GM04504 (cell line): ENCODE data around the gene MUC20.

Experiments used
- DNase-seq: peaks from one replicate; pipeline ENCODE4 v3.0.0-alpha.2; 2012; ENCODE audit warnings: low read depth

MUC20 gene

DNA sequence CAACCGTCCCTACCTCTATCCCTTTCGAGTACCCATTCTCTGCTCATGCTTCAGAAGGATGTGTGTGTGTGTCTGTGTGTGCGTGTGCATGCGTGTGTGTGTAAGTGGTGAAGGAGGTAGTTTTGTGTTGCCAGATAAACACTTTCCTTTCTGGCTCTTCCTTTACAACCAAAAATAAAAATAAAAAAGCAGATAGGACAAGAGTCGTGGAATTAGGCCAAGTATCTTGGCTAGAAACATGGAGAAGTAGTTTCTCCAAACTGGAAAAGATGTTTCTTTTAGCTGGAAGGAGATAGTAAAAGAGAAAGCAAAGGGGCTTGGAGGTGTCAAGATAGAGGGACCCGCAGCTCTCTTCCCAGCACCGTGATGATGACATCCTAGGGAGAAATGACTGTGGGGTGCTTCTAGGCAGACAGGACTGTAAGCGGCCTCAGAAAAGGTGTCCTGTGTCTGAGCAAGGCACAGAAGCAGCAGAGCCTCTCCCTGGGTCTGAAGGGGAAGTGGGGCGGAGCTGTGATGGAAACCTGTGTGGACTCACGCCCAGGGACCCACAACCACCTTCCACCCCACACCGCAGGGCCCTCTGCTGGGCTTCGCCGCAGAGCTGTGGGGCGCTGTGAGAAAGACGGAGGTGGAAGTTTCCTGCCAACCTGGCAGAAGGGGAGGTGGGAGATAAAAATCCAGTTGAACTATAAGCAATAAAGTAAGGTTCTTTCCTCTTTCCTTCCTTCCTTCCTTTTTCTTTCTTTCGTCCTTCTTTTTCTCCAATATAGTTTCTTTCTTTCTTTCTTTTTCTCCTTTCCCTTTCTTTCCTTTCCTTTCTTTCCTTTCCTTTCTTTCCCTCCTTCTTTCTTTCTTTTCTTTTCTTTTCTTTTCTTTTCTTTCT is 35.3 kb downstream of the MUC20 start:
- DNase-seq: no peak

GRCh38 chr3:195757438-195757770 is 36.6 kb downstream of the MUC20 start:
- DNase-seq: no peak

DNA sequence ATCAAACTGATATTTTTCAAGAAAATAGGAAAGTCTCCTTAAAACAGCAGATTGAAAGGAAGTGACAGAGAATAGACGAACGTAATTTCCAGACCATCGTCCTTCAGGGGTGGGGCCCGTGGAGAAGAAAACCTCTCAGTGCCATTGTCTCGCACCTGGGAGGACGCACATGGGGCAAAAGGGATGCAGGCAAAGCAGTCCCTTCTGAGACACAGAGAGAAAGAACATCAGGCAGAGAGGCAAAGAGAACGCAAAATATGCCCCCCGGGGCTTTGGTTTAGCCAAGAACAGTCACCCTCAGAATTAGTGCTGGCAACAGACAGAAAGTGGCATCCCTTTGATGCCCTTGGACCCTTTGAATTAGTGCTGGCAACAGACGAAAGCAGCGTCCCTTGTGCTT is 37.0 kb downstream of the MUC20 start:
- DNase-seq: no peak

DNA sequence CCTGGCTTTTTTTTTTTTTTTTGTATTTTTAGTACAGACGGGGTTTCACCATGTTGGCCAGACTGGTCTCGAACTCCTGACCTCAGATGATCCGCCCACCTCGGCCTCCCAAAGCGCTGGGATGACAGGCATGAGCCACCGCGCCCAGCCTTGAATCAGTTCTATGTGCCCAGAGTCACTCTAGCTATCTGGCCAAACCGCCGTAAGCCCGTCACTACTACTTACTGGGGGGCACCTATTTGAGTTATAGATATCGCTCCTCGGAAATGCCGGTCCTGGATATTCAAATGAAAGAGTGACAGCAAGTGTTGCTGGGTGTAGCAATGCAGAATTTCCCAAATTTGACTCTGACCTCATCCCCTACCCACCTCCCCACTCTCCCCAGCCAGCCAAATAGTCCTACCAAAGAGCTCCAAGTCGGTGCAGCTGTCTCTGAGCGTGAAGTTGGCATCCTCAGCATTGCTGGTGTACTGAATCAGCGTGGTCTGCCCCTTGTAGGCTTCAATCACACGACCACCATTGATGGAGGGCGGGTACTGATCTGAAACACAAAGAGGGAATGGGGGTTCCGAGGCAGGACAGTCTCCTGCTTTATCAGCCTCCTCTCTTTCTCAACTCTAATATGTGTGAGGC is 38.1 kb downstream of the MUC20 start:
- DNase-seq: no peak

DNA sequence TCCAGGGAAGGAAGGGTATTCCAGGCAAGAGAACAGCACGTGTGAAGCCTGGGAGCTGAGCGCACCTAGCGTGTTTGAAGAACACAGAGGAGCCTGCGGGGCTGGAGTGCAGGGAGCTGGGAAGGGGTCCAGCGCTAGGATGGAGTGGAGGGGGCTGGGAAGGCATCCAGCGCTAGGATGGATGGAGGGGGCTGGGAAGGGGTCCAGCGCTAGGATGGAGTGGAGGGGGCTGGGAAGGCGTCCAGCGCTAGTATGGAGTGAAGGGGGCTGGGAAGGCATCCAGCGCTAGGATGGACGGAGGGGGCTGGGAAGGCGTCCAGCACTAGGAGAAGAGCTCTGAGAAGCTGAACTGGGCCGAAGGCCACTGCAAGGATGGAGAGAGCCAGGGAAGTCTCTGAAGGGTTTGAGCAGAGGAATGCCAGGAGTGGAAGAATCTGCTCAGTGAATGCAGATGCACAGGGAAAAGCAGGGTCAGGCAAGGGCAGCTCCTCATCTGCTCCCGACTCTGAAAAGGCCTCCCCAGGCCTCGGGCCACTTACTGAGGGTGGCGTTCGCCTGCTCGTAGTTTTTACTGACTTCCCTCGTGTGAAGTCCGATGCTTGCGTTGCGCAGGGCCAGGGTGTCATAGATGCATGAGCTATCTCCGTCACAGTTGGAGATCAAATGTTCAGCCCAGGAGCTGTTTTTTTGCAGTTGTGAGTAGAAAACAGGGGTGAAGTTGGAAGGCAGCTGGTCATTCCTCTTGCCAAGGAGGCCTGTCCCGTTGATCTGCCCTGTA is 39.8 kb downstream of the MUC20 start:
- no peak for DNase-seq

DNA sequence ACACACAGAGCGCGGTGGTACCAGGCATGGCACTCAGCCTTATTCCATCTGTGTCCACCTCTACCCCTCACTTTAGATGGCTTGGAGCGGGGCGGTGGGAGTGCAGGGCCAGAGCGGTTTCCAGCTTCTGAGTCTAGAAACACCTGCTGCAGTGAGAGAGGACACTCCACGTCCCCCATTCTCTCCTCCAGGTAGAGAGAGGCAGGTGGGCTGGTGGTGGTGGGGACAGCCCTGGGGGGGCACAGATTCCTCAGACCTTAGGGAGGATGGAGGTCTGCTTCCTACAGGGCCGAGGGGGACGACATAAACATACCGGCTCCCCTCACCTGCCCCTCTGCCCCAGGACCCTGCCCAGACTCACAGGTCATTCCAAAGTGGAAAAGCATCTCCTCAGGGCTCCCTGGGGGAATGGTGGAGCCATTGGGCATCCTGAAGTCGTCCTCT is 40.4 kb downstream of the MUC20 start:
- no peak for DNase-seq

DNA sequence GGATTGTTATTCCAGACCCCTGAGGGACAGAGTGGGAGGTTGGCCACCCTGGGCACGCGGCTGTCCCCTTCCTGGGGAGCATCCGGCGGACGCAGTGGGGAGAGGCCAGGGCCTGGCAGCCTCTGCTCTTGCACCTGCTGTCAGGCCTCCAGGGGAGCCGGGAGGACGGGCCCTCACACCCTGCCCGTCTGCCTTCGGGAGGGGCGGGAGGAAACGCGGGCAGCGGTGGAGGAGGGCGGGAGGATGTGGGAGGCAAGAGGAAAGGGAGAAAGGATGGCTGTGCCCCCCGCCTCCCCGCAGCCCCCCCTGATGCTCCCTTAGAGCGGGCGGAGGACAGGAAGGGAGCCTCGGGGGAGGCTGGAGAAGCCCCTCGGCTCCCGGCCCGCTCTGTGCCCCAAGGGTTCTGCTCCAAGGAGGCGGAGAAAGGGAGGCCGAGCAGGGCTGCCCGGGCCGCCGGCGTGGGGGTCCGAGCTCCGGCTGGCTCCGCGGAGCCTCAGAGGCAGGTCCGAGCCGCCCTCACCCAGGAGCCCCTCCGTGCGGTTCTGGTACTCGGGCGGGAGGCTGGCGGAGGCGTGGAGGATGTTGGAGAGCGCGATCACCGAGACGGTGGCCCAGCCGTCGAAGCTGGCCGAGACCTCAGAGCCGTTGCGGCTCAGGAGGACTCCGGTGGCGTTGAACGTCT is 40.9 kb downstream of the MUC20 start:
- DNase-seq: no peak

- DNase-seq: no peak
These were observed 41.4 kb downstream of the MUC20 start for GRCh38 chr3:195762249-195762585.

GRCh38 chr3:195762611-195763010 is 41.8 kb downstream of the MUC20 start:
- DNase-seq: no peak

GRCh38 chr3:195763076-195763830 is 42.5 kb downstream of the MUC20 start:
- DNase-seq: no peak

- DNase-seq: no peak
These were observed 43.4 kb downstream of the MUC20 start for GRCh38 chr3:195763843-195764825.

DNA sequence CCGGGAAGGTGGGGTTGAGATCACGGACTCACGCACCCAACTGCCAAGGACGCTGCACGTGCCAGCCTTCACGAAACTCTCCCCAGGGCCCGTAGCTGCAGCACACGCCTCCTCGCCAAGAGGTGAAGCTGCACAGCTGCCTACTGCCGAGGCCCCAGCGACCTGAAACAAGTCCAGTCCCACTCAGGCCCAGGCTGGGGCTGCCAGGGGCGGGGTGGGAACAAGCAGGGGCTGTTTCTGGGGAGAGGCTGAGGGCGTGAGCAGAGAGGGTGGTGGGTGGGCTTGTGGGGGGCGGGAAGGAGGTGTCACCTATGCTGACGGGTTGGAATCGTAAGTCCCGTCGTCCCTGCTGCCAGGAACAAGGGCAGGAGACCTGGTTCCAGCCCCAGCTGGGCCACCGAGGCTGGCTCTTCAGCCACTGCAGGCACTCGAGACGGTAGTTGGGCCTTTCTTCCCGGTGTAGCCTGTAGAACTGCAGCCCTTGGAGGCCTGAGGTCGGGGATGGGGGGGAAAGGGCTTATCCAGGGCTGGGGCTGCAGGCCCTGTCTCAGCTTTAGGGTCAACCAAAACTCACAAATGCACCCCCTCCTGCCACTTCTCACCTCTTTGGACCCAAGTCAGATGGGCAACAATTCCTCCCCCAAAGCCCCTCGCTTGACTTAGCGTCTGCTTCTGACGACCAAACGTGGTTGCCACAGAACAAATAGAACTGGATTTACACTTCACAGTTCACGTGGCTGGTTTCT is 44.4 kb downstream of the MUC20 start:
- no peak for DNase-seq

DNA sequence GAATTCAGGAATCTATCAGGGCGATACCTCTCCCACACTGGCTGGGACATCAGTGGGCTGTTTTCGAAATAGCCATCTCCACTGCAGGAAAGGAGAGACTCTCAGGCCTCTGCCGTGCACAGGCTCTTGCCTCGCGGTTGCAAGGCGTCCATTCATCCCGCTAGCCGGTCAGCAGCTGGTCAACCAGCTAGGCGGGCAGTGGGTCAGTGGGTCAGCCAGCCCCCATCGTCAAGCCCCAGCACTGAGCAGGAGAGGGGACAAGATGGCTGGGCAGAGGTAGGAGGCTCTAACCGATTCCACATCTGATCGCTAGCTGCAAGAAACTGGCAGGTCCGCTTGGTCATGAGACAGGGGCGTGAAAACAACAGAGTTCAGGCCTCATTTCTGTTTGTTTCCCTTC is 45.9 kb downstream of the MUC20 start:
- DNase-seq: no peak

DNA sequence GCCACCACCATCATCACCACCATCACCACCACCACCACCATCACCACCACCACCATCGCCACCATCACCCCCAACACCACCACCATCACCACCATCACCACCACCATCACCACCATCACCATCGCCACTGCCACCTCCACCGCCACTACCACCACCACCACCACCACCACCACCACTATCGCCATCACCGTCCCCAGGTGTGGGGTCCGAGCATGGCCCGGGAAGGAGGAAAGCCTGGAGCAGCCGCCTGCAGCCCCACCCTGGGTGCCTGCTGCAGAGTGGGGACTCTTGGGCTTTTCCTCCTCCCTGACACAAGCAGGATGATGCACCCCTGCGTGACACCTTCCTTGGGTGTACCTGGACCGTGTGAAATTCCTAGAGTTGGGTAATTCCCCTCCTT is 47.0 kb downstream of the MUC20 start:
- no peak for DNase-seq

- no peak for DNase-seq
These were observed 47.6 kb downstream of the MUC20 start for GRCh38 chr3:195768414-195768813.

DNA sequence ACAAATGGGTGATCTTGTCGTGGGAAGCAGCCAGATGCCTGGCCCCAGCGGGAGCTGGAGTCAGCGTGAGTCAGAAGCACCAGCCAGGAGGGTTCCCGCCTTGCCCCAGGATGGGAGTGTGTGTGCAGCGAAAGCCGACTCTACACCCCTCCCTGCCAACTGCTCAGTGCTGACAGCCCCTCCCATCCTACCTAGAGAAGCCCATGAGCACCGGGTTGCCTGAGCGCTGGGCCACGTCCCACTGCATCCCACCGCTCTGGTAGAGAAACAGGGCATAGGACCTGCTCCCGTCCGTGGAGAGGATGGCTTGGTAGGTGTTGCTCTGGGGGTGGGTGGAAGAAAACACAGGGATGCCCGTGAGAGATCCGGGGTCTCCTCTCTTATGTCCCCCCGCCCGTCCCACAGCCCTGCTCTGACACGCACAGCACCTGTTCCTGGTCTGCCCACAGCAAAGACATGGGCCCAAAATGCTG is 48.1 kb downstream of the MUC20 start:
- DNase-seq: no peak

DNA sequence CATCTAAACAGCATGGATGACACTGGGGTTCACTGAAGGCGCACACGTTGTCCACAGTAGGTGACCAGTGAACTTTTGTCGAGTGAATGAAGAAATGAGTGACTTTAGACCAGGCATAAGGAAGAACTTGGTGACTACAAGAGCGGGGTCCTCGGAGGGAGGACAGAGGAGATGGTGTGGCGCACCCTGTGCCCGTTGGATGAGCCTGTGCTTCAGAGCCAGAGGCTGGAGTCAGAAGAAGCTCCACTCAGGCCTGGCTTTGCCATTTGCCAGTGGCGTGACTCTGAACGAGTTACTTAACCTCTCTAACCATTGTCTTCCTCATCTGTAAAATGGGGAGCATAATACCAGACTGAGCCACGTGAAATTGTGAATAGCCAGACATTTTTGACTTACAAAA is 48.8 kb downstream of the MUC20 start:
- no peak for DNase-seq

- DNase-seq: no peak
These were observed 49.5 kb downstream of the MUC20 start for GRCh38 chr3:195770081-195770840.
